SK-N-SH (cell line): ENCODE measurements around the gene VAMP3.

Experiments
- EZH2phosphoT487 ChIP-seq: fragments of 200-600 bp; sonication (generic); IDR thresholded peaks from 2 replicates; pipeline ENCODE4 v1.6.1; 2017; ENCODE audit warnings: low read depth, mixed run types, mild to moderate bottlenecking, antibody characterized with exemption, moderate library complexity, borderline replicate concordance
- GATA2 ChIP-seq: sonication (generic); formaldehyde crosslinking; IDR thresholded peaks from 2 replicates; pipeline ENCODE4 v1.5.0; 2020; ENCODE audit warnings: mild to moderate bottlenecking, missing genetic modification reagents
- TAF1 ChIP-seq: IDR thresholded peaks from 2 replicates; pipeline ENCODE4 v1.6.1; 2012; ENCODE audit warnings: low read depth, mild to moderate bottlenecking, low read length, moderate library complexity, borderline replicate concordance
- TCF12 ChIP-seq: IDR thresholded peaks from 2 replicates; pipeline ENCODE4 v1.4.0; 2012

DNA sequence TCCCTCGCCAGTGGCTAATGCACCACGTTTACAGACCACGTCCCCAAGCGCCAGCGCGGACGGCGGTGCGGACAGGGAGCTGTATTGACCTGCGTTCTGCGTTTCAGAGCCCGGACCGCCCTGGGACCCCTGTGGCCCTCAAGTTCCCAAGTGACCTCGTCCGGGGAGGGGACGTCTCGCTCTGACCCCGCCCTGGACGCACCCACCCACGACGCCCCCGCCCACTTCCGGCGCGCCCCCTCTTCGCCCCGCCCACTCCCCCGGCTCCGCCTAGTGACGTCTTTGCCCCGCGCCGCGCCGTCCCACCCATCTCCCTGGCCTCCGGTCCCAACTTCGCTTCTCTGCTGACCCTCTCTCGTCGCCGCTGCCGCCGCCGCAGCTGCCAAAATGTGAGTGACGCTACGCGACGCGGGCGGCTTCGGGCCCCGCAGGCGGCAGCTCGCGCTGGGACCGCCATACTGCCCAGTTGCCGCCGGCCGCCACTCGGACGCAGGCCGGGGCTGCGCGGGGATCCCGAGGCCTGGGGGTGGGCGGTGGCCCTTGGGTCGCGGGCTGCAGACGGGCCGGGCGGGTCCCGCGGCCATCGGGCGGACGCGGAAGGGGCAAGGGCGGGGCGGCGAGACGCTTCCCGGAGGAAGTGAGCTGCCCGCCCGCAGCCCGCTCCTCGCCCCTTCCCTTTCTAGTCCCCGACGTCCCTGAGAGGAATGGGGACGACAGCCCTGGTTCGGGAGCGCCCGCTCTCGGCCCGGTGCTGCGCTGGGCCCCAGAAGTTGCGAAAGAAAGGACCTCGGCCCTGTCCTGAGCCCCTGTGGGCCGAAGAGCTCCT, at the start of gene VAMP3:
- TF ChIP-seq TAF1 (peak; percentile 53; the same call in 1 of the 2 replicates), TCF12 (no peak), EZH2phosphoT487 (no peak), GATA2 (no peak)
